Omental fat pad (tissue), 4 donors: ENCODE measurements around the gene KDM1A. TPM values are rescaled to one million over a fixed set of nuclear protein-coding genes. Genes with fewer than 3 reads are reported as not detected.

ENCODE experiments used
- ATAC-seq: fragments of 150-250 bp; one replicate; pipeline ENCODE4 v1.9.1; 2016; ENCODE audit warnings: mild to moderate bottlenecking, moderate library complexity; ENCODE audit not compliant: low FRiP score
- DNase-seq: peaks from one replicate; pipeline ENCODE4 v3.0.0-alpha.2; 2019; ENCODE audit warnings: low spot score
- total RNA-seq, 4 donors: library from RNA; depleted of rRNA; stranded (reverse); fragments of >200 nt; gene quantifications; one replicate each; pipeline ENCODE4 v1.1.0, GENCODE V29; 2016
- TF ChIP-seq, protein P1 (sequence below), 3 donors: fragments of 450-650 bp; IDR thresholded peaks; one replicate each; pipeline ENCODE4 v1.5.1; 2016 to 2017; ENCODE audit warnings: antibody characterized with exemption in 3 of 3, mild to moderate bottlenecking in 3 of 3, moderate library complexity in 2 of 3

The KDM1A gene
- total RNA-seq, 4 donors from 2014 or later = 34.1 to 48.2 (median 39.6) TPM

DNA sequence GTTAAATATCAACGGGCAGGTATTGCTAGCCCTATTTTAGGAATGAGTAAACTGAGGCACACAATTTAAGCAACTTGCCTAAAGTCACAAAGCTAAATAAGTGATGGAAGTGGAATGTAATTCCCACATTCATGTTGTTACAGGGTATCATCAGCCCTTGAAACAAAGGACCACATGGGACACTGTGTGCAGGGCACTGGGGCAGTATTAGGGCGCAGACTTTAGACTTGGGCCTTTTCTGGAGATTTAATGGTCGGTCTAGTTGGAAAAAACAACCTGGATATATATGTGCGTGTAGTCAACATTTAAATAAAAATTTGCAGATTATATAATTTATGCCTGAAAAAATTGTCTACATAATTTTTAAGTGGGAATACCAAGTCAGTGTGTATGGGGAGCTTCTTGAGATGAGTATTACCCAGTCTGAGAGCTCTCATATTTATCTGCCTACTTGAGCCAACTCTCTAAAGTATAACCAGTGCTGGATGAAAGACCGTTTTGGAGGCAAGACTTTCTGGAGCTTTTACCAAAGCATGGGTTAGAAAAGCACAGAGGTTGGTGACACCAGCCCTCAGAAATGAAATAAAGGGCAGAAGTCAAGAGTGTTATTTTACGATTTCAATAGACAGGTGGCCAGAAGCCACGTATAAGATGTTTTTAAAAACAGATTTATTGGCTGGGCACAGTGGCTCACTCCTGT lies 1.6 kb downstream of the KDM1A start:
- DNase-seq (no peak), ATAC-seq (no peak)
- TF ChIP-seq, protein P1, sequence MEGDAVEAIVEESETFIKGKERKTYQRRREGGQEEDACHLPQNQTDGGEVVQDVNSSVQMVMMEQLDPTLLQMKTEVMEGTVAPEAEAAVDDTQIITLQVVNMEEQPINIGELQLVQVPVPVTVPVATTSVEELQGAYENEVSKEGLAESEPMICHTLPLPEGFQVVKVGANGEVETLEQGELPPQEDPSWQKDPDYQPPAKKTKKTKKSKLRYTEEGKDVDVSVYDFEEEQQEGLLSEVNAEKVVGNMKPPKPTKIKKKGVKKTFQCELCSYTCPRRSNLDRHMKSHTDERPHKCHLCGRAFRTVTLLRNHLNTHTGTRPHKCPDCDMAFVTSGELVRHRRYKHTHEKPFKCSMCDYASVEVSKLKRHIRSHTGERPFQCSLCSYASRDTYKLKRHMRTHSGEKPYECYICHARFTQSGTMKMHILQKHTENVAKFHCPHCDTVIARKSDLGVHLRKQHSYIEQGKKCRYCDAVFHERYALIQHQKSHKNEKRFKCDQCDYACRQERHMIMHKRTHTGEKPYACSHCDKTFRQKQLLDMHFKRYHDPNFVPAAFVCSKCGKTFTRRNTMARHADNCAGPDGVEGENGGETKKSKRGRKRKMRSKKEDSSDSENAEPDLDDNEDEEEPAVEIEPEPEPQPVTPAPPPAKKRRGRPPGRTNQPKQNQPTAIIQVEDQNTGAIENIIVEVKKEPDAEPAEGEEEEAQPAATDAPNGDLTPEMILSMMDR (IDR thresholded peaks at IDR 0.05) = no peak

DNA sequence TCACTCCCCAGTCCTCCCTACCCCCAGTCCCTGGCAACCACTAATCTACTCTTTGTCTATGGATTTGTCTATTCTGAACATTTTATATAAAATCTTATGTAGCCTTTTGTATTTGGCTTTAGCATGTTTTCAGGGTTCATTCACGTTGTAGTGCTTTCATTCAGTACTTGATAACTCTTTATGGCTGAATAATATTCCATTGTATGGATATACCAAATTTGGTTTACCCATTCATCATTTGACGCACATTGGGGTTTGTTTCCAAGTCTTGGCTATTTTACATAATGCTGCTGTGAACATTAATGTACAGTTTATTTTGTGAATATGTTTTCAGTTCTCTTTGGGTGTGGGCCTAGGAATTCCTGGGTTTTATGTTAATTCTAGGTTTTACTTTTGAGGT lies 2.6 kb downstream of the KDM1A start:
- DNase-seq = no peak
- TF ChIP-seq, protein P1 (IDR thresholded peaks at IDR 0.05) = no peak
- no peak for ATAC-seq

DNA sequence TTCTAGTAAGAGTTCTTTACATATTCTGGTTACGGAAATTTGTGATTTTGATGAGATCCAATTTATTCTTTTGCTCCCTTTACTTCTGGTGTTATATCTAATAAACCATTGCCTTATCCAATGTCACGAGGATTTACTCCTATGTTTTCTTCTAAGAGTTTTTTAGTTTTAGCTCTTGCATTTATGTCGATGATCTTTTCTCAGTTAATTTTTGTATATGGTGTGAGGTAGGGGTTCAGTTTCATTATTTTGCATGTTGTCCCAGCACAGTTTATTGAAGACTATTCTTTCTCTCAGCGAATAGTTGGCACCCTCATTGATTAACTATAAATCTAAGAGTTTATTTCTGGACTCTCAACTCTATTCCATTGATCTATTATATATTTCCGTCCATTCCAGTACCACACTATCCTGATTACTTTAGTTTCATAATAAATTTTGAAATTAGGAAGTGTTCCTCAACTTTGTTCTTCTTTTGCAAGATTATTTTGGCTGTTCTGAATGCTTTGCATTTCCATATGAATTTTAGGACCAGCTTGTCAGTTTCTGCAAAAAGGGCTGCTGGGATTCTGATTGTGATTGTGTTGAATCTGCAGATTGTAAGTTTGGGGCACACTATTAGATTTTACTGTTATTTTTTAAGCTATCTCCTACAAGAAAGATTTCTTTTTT lies 4.0 kb downstream of the KDM1A start:
- ATAC-seq (no peak), DNase-seq (no peak)
- TF ChIP-seq, protein P1 (IDR thresholded peaks at IDR 0.05) = no peak

DNA sequence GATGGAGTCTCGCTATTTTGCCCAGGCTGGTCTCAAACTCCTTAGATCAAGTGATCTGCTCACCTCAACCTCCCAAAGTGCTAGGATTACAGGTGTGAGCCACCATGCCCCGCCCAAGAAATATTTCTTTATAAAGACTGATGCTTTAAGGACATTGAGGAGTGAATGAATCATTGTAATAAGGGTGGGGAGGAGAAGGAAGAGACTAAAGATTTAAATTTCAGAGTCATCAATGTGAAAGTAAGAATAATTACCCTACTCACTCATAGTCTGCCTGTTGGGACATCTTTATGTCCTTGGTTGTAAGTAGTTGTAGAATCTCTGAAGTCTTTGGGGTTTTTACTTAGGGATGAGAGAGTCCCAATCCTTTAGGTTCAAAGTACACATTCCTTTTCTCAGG lies 7.3 kb downstream of the KDM1A start:
- TF ChIP-seq, protein P1 (IDR thresholded peaks at IDR 0.05) = no peak
- ATAC-seq (no peak), DNase-seq (no peak)

DNA sequence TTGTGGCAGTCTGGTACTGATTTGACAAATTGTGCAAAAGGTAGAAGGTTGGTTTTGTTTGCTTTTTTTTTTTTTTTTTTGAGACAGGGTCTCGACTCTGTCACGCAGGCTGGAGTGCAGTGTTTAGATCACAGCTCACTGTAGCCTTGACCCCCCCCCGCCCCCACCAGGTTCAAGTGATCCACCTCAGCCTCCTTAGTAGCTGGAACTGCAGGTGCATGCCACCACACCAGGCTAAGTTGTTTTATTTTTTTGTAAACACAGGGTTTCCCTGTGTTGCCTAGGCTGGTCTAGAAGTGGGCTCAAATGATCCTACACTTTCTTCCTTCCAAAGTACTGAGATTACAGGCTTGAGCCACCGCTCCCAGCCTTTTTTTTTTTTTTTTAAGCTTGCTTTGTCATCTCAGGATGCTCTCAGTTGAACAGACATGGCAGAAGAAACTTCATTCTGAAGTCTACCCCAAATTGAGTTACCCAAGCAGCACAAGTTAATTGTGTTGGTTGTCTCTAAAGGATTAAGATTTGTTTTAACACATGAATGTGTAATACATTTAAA lies 8.2 kb downstream of the KDM1A start:
- TF ChIP-seq, protein P1 (IDR thresholded peaks at IDR 0.05) = no peak
- DNase-seq = no peak
- no peak for ATAC-seq

DNA sequence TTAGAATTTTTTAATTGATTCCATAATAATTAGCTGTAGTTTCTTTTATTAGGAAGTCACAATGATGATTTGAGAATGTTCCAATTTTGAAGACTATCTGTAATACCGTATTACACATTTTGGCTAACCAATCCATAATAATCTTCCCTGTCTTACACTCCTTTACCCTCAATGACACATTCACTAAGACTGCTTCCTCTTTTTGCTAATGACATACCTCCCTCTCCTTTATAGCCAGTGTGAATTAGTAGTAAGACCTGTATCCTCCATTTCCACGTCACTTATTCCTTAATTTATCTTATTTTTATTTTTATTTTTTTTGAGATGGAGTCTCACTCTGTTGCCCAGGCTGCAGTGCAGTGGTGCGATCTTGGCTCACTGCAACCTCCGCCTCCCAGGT lies 10.1 kb downstream of the KDM1A start:
- DNase-seq = no peak
- ATAC-seq = no peak
- TF ChIP-seq, protein P1 (IDR thresholded peaks at IDR 0.05) = no peak
